BLaER1 (cell line): ENCODE results near the gene RPS6KC1.
A peak's percentile ranks its signal among the peaks of the same experiment; 100 is the strongest.
"Not testable (repeated sequence)": the region's sequence is repeated elsewhere in the genome, so short reads cannot be mapped to it uniquely, and the experiment has no call there.

Experiments
- H3K27ac ChIP-seq: shearing (Covaris generic); formaldehyde crosslinking; 2 replicates; pipeline ENCODE4 v1.8.1; 2022
- H3K27me3 ChIP-seq: shearing (Covaris generic); formaldehyde crosslinking; 2 replicates; pipeline ENCODE4 v1.8.1; 2022
- H3K36me3 ChIP-seq: shearing (Covaris generic); formaldehyde crosslinking; 2 replicates; pipeline ENCODE4 v1.8.1; 2022
- H3K4me1 ChIP-seq: shearing (Covaris generic); formaldehyde crosslinking; 2 replicates; pipeline ENCODE4 v1.8.1; 2022
- H3K4me2 ChIP-seq: shearing (Covaris generic); formaldehyde crosslinking; 2 replicates; pipeline ENCODE4 v1.8.1; 2022
- H3K4me3 ChIP-seq: shearing (Covaris generic); formaldehyde crosslinking; 2 replicates; pipeline ENCODE4 v1.8.1; 2022
- H3K9ac ChIP-seq: shearing (Covaris generic); formaldehyde crosslinking; 2 replicates; pipeline ENCODE4 v1.8.1; 2022
- H3K9me3 ChIP-seq: shearing (Covaris generic); formaldehyde crosslinking; 2 replicates; pipeline ENCODE4 v1.8.1; 2022
- H4K20me1 ChIP-seq: shearing (Covaris generic); formaldehyde crosslinking; 2 replicates; pipeline ENCODE4 v1.8.1; 2022
- Cebpa-rat ChIP-seq: shearing (Covaris generic); IDR thresholded peaks from 2 replicates; pipeline ENCODE4 v1.8.1; 2022

The RPS6KC1 gene

GRCh38 chr1:213051127-213051880, at the start of gene RPS6KC1:
TSS of gene RPS6KC1 (plus strand) at chr1:213051241. CDS start at chr1:213051405, 164 bp downstream.
- no peaks in the 10 kb centered on the region for H3K36me3 ChIP-seq
- H3K4me2 ChIP-seq, result peak within 1 kb of the TSS; percentile 79
- H3K27ac ChIP-seq, result peak within 1 kb of the TSS; percentile 57
- peak within 1 kb of the TSS; percentile 76 for H3K4me3 ChIP-seq
- H3K9ac ChIP-seq, result peak within 1 kb of the TSS; percentile 70
- H3K27me3 ChIP-seq, result no peaks in the 10 kb centered on the region
- H3K4me1 ChIP-seq, result peaks cover 12% of the 10 kb centered on the region
- H3K9me3 ChIP-seq, result peaks cover 22% of the 10 kb centered on the region
- TF ChIP-seq Cebpa-rat, result no peak
- no peaks in the 10 kb centered on the region for H4K20me1 ChIP-seq

GRCh38 chr1:213003256-213003655, 47.8 kb upstream of the RPS6KC1 start:
- no peak overlapping the region for H3K27ac ChIP-seq
- H3K27me3 ChIP-seq, result no peaks in the 10 kb centered on the region
- H3K4me2 ChIP-seq, result no peak overlapping the region
- H3K9me3 ChIP-seq, result no peaks in the 10 kb centered on the region
- no peak overlapping the region for H3K9ac ChIP-seq
- H3K36me3 ChIP-seq, result peaks cover 72% of the 10 kb centered on the region
- no peaks in the 10 kb centered on the region for H4K20me1 ChIP-seq
- no peaks in the 10 kb centered on the region for H3K4me1 ChIP-seq
- TF ChIP-seq Cebpa-rat, result no peak
- no peak overlapping the region for H3K4me3 ChIP-seq

GRCh38 chr1:213008564-213008963, 42.5 kb upstream of the RPS6KC1 start:
- H3K4me1 ChIP-seq, result no peaks in the 10 kb centered on the region
- H3K4me3 ChIP-seq, result no peak overlapping the region
- no peak for TF ChIP-seq Cebpa-rat
- H3K36me3 ChIP-seq, result peaks cover 68% of the 10 kb centered on the region
- no peaks in the 10 kb centered on the region for H3K9me3 ChIP-seq
- H3K27ac ChIP-seq, result no peak overlapping the region
- H3K4me2 ChIP-seq, result no peak overlapping the region
- no peaks in the 10 kb centered on the region for H3K27me3 ChIP-seq
- H3K9ac ChIP-seq, result no peak overlapping the region
- no peaks in the 10 kb centered on the region for H4K20me1 ChIP-seq

- Histone ChIP-seq H3K4me2 (peak overlapping the region; percentile 85), H3K27me3 (no peaks in the 10 kb centered on the region), H3K27ac (peak overlapping the region; percentile 91), H4K20me1 (no peaks in the 10 kb centered on the region), H3K9me3 (no peaks in the 10 kb centered on the region), H3K36me3 (peaks cover 27% of the 10 kb centered on the region), H3K4me3 (peak overlapping the region; percentile 75), H3K9ac (peak overlapping the region; percentile 93), H3K4me1 (peaks cover 18% of the 10 kb centered on the region)
- no peak for TF ChIP-seq Cebpa-rat
Measured at GRCh38 chr1:213014642-213015041, 36.4 kb upstream of the RPS6KC1 start.

GRCh38 chr1:213015099-213016050, 35.7 kb upstream of the RPS6KC1 start, which contains the start of gene ANGEL2:
TSS of gene ANGEL2 (minus strand) at chr1:213015867. CDS start at chr1:213015671, 196 bp downstream.
- H3K9me3 ChIP-seq, result no peaks in the 10 kb centered on the region
- peaks cover 18% of the 10 kb centered on the region for H3K4me1 ChIP-seq
- peak within 1 kb of the TSS; percentile 75 for H3K4me3 ChIP-seq
- peaks cover 21% of the 10 kb centered on the region for H3K36me3 ChIP-seq
- no peaks in the 10 kb centered on the region for H4K20me1 ChIP-seq
- no peaks in the 10 kb centered on the region for H3K27me3 ChIP-seq
- peak within 1 kb of the TSS; percentile 91 for H3K27ac ChIP-seq
- peak within 1 kb of the TSS; percentile 93 for H3K9ac ChIP-seq
- peak within 1 kb of the TSS; percentile 85 for H3K4me2 ChIP-seq
- TF ChIP-seq Cebpa-rat, result no peak

GRCh38 chr1:213017447-213018273, 33.4 kb upstream of the RPS6KC1 start:
- H3K9ac ChIP-seq, result no peak overlapping the region
- H3K27me3 ChIP-seq, result no peaks in the 10 kb centered on the region
- TF ChIP-seq Cebpa-rat, result no peak
- H3K4me3 ChIP-seq, result no peak overlapping the region
- H3K4me1 ChIP-seq, result peaks cover 18% of the 10 kb centered on the region
- no peaks in the 10 kb centered on the region for H3K9me3 ChIP-seq
- H4K20me1 ChIP-seq, result no peaks in the 10 kb centered on the region
- peaks cover 4% of the 10 kb centered on the region; the same call in 1 of the 2 replicates for H3K36me3 ChIP-seq
- H3K27ac ChIP-seq, result no peak overlapping the region
- H3K4me2 ChIP-seq, result no peak overlapping the region

- H3K36me3 ChIP-seq, result no peaks in the 10 kb centered on the region
- no peak overlapping the region for H3K4me2 ChIP-seq
- peaks cover 11% of the 10 kb centered on the region for H3K4me1 ChIP-seq
- no peak overlapping the region for H3K4me3 ChIP-seq
- H4K20me1 ChIP-seq, result no peaks in the 10 kb centered on the region
- no peak overlapping the region for H3K27ac ChIP-seq
- H3K9me3 ChIP-seq, result no peaks in the 10 kb centered on the region
- no peak for TF ChIP-seq Cebpa-rat
- no peaks in the 10 kb centered on the region for H3K27me3 ChIP-seq
- H3K9ac ChIP-seq, result no peak overlapping the region
Measured at GRCh38 chr1:213019450-213019849, 31.6 kb upstream of the RPS6KC1 start.

GRCh38 chr1:213020016-213020415, 31.0 kb upstream of the RPS6KC1 start:
- Histone ChIP-seq H3K4me1 (peaks cover 6% of the 10 kb centered on the region), H3K27me3 (no peaks in the 10 kb centered on the region), H3K9me3 (peaks cover 1% of the 10 kb centered on the region)

GRCh38 chr1:213027024-213027423, 24.0 kb upstream of the RPS6KC1 start:
- H3K4me1 ChIP-seq, H3K27me3 ChIP-seq, H3K9ac ChIP-seq, H3K36me3 ChIP-seq, H3K4me3 ChIP-seq, H3K4me2 ChIP-seq, H3K27ac ChIP-seq, H4K20me1 ChIP-seq: not testable (repeated sequence)
- H3K9me3 ChIP-seq, result peaks cover 11% of the 10 kb centered on the region

More at GRCh38 chr1:213020016-213020415, 31.0 kb upstream of the RPS6KC1 start:
- H3K36me3 ChIP-seq, result no peaks in the 10 kb centered on the region
- H3K4me3 ChIP-seq, result no peak overlapping the region
- no peak for TF ChIP-seq Cebpa-rat
- H3K27ac ChIP-seq, result no peak overlapping the region
- H3K4me2 ChIP-seq, result no peak overlapping the region
- no peaks in the 10 kb centered on the region for H4K20me1 ChIP-seq
- H3K9ac ChIP-seq, result no peak overlapping the region
